Skin epidermis (tissue), 12 donors: Measurements from ENCODE around the gene EPB41L4A.

Experiments used
- H3K27ac ChIP-seq, 21 experiments: fragments of 200-600 bp; sonication (generic) in 11 of 21; one replicate each; pipeline ENCODE4 v1.5.0; 2020; ENCODE audit warnings: mild to moderate bottlenecking in 3 of 21, inconsistent platforms in 2 of 21, moderate library complexity in 2 of 21
- H3K4me3 ChIP-seq, 7 experiments: fragments of 200-600 bp; sonication (generic) in 2 of 7; one replicate each; pipeline ENCODE4 v1.5.0; 2020; ENCODE audit warnings: inconsistent platforms in 2 of 7, mild to moderate bottlenecking in 2 of 7, moderate library complexity in 1 of 7

EPB41L4A gene

DNA sequence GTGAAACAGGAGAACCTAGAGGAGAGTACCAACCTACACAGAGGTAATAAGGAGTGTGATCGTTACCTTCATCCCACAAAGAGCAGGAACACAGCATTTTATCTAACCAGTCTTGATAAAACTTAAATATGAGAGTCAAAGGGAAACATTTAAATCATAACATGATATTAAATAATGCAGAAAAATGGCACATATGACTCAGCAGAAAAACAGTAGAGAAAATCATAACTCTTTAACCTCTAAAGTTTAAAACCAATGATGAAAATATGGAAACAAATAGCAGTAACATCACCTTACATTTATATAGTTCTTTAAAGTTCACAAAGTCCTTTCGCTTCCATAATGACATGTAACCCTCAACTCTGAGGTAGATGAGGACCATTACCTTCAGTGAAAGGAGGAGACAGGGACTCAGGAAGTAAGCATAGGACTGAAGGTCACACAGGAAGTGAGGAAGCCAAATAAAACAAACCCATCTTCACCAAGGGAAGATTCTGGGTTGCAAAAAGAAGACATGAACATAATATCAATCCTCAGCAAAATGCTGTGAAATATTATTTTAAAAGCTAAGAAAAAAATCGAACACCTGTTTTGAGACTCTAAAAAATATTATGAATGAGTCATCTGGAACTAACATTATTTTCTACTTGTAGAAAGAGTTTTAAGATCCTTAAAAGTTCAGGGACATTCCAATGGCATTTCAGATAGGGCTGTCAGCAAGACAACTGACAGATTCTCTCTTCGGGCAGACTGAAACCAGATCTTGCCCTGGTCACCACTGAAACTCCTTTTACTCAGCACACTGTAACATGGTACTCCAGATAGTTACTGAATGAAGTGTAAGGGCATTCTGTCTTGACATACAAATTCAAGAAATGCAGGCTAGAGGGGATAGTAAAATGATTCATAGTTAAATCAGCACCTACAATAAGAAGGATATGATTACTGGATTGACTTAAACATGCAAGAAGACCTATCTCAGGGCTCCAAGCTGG is 148.5 kb downstream of the EPB41L4A start:
- no peak overlapping the region for H3K27ac ChIP-seq

DNA sequence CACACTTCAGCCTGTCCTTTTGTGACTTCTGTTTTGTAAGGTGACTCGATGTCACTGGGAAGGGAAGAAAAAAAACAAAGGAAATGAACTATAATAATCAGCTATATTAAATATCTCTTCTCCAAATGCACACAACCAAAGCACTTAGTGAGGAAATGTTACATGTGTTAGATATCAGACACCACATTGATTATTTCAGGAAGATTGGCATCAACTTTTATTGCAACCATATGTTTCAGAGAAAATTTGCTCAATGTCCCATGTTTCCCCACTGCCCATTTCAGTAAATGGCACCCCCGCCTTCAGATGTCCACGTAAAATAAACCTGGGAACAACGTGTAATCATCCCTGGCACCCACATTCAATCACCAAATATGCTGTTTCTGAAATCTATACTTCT is 151.8 kb downstream of the EPB41L4A start:
- Histone ChIP-seq H3K4me3 (no peak overlapping the region), H3K27ac (no peak overlapping the region)

More for the DNA sequence above, 148.5 kb downstream of the EPB41L4A start:
- no peak overlapping the region for H3K4me3 ChIP-seq

DNA sequence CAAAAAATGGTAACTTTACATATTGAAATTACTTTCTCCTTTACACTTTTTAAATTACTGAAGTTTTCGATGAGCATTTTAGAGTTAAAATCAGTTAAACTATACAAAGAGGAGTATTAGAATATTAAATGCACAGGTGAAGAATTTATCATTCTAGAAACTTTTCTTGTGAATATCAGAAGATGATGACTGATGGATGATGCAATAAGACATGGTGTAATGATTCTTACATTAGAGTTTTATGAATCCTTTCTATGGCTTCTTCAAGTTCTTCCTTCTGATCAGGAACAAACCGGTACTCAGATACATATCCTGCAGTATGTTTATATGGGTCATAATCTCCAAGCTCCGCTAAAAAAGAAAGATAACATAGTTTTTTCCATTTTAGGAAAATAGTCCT is 154.4 kb downstream of the EPB41L4A start:
- Histone ChIP-seq H3K27ac (no peak overlapping the region), H3K4me3 (no peak overlapping the region)

DNA sequence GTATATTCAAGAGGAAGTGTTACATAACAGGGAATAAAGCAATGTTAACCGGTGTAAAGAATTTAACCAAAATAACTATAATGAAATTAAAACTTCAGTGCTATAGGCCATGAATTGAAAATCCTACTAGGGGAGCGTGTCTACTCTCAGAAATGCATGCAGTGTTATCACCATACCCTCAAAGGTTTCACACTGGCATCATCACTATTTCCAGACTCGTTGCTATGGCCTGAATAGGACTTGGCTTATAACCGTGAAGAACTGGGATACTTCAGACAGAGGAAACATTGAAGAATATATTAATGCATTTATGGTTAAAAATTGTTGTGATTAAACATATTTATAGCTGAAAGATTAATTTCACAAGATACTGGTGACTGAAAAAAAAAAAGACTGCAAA is 154.9 kb downstream of the EPB41L4A start:
- Histone ChIP-seq H3K27ac (no peak overlapping the region), H3K4me3 (no peak overlapping the region)

DNA sequence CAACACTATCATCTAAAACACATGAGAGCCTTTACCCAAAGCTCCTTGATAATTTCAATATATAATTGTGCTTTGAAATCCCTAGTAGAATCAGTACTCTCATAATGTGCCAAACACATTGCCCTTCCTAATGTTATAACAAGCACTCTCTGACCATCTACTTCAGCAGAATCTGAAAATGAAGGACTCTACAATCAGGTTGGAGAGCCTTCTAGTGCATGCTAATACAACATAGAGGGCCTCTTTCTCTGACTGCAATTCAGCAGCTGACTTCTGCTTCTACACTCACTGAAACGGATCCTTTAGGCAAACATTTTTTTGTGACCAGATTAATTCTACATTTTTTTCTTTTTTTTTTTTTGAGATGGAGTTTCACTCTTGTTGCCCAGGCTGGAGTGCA is 155.6 kb downstream of the EPB41L4A start:
- Histone ChIP-seq H3K4me3 (no peak overlapping the region), H3K27ac (no peak overlapping the region)

DNA sequence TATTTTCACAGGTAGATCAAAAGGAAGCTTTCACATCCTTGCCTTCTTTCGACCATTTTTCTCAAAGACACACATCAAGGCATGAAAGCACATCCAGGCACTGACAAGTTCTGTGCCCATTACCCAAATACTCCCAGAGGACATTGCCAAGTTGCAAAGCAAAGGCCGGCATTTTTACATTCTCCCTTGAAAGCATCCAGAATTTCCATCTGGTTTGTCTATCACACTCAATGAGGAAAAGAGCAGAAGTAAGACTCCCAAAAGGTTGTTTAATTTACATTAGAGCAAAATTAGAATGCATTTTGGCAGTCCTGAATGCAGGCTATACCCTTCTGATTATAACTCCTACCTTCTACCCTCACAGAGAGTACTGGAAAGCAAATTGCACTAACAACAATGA is 160.5 kb downstream of the EPB41L4A start:
- Histone ChIP-seq H3K4me3 (no peak overlapping the region), H3K27ac (no peak overlapping the region)

DNA sequence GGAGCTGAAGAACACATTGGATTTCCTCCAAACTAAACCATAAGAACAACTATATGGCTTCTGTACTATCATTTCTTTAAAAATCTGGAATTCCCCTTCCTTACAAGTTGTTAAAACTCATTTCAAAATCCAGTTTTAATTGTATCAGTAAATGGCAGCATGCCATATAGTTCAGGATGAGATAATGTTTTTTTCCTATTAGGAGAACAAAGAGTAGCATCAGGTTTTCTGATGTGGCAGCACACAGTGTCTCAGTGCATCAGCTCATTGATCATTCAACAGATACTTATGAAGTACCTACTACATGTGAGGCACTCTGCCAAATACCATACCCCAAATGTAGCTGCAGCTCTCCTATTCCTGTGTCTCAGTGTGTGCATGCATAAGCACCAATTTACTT is 161.1 kb downstream of the EPB41L4A start:
- H3K4me3 ChIP-seq = no peak overlapping the region

DNA sequence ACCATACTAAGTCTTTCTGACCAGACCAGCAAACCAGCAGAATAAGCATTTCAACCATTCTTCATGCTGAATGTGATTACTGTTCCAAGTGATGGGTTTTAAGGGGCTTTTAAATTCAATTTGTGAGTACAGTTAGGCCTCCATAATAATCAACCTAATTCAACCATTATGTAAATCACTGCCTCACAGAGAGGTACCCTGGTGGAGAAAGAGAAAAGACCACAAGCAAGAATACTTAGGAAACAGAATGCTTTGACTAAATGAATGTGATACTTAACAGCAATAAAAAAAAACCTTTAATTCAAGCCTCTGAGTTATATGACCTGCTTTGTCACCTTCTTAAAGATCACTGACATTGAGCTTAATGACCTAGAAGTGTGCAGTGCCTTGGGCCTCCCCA is 162.1 kb downstream of the EPB41L4A start:
- no peak overlapping the region for H3K27ac ChIP-seq
- H3K4me3 ChIP-seq = no peak overlapping the region

More for the DNA sequence above, 161.1 kb downstream of the EPB41L4A start:
- no peak overlapping the region for H3K27ac ChIP-seq

DNA sequence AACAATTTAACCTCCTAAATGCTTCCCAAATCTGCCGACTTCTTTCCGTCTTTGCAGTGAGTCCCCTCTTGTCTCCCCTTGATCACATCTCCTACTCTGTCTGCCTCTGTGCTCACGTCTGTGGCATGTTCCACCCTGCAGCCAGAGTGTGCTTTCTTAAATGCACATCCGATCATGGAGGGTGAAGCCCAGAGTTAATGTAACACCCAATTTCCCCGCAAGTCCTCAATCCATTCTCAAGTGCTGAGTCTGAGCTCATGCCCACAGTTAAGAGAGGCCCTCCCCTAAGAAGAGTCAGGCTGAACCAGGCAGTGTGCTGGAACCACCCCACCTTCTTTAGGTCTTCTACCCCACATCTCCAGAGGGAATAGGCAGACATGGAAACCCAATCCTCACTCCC is 164.8 kb downstream of the EPB41L4A start:
- H3K27ac ChIP-seq = peak overlapping the region in 6 of 21 experiments; percentile 25 to 61 (median 39)
- H3K4me3 ChIP-seq = no peak overlapping the region

DNA sequence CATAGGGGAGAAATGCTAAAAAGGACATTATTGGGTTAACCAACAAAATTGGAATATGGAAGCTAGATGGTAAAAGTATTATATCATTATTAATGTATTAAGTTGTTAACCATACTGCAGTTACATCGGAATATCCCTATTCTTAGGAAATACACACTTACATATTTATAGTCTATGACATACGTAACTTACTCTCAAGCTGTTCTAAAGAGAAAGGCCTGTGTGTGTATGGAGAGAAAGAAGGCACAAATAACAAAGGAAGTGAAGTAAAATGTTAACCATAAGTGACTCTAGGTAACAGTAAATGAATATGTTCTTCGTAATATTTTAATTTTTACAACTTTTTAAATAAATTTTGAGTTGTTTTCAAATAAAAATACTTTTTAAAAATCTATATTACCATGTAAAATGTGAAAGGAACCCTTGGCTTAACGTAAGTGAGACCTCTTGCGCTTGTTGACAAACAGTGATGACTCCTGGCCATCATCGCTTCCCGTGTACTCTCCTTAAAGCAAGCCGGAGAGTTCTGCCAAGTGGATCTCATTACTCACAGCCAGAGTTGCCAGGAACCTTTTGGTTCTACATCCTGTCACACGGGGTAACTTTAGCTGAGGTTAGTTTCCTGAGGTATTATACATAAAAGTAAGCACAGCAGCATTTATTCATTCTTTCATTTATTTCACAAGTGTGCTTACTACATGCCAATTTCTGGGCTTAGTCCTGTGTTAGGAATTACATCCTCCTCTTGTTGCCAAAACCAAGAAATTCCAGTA is 165.4 kb downstream of the EPB41L4A start:
- Histone ChIP-seq H3K27ac (peak overlapping the region in 4 of 21 experiments; percentile 25 to 61 (median 46)), H3K4me3 (no peak overlapping the region)

DNA sequence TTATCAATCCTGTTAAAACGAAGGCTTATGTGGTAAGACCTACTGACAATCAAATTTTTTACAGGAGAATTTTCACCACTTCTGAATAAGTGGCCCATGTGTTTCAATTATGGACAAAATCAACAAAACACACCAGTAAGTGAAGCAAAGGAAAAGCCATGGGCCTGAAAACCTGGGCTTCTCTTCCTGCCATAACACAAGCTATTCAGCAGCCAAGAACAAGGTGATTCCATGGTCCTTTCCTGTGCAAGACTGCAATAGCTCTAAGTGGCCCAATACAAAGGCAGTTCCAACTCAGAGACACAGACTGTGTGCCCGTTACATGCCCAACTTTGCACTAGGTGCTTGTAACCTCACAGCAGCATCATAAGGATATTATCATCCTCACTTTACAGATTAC is 168.5 kb downstream of the EPB41L4A start:
- H3K27ac ChIP-seq = no peak overlapping the region
- H3K4me3 ChIP-seq = no peak overlapping the region

DNA sequence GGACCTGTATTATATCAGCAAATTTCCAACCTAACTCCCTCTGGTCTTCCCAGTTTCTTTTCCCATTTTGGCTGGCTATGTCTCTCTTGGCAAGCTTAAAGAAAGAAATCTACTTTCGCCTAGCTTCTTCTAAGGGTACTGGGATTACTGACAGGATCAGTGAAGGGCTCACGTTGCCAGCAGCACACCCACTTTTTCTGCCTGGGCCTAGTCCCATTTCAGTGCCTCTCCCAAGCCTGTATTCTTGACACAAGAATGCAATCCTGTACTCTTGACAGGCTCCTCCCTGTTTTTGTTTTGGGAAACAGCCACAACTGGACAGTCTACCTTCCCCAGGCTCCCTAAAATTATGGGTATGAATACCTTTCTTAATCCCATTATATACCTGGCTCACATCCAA is 170.5 kb downstream of the EPB41L4A start:
- no peak overlapping the region for H3K4me3 ChIP-seq
- no peak overlapping the region for H3K27ac ChIP-seq

DNA sequence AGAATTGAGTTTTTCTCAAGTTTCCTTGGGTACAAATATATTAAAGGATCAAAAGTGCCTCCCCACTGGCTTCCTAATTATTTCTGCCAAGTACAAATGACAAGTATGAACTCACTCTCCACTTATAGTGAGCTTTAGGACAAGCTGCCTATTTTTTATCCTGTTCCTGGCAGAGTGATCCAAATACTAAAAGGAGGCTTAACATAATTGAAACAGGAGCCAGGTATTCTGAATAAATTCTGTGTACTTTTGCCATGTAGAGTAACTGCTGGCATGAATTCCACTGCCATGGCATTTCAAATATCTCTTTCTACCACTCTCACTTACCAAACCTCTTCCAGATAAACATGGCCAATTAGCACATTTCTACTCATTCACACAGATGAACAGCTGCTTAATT is 171.1 kb downstream of the EPB41L4A start:
- no peak overlapping the region for H3K4me3 ChIP-seq
- H3K27ac ChIP-seq = no peak overlapping the region

DNA sequence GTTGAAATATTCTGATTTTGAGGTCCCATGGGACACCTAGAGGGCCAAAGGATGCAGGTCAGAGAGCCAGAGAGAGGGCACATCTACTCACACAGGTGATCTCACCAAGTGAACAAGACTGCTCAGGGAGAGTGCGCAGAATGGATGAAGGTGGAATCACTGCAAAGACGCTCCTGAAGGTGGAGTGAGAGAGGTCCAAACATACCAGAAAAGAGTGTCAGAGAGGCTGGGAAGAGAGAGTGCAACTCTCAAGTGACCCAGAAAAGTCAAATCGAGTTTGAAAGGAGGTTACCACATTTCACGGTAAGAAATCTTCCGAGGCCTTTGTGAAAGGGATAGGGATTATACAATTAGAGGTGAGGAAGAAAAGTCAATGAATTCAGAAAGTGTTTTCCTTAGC is 173.4 kb downstream of the EPB41L4A start:
- H3K4me3 ChIP-seq = no peak overlapping the region
- no peak overlapping the region for H3K27ac ChIP-seq

DNA sequence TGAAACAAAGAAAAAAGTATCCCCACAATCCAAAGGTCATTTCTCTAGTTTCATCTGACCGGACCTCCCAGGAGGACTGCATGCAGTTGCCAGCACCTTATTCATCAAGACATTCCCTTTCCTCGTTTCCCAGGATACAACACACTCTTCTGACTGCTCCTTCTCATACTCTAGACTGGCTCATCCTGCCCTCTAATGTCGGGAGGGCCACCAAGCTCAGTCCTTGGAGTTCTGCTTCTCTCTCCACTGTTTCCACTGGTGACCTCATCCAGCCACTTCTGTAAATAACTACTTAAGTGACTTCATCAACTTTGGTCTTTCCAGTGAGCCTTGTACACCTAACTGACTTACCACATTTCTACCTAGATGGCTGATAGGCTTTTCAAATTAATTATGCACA is 179.1 kb downstream of the EPB41L4A start:
- no peak overlapping the region for H3K27ac ChIP-seq
- H3K4me3 ChIP-seq = no peak overlapping the region

DNA sequence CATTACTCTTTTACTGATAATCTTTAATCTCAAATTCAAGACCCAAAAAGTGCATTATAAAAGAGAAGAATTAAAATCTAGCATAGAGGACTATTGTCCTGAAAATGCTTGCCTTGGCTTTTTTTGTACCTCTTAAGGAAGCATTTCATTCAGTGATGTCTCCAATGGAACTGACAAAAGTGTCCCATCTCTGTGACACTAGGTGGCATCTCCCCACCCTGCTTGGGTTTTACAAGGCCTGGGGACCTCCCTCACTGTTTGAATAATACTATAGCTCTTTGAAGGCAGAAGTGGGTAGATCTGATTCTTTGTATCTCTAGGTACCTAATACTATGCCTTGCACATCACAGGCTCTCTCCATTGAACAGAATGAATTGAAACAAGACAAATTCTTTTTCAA is 180.6 kb downstream of the EPB41L4A start:
- Histone ChIP-seq H3K4me3 (no peak overlapping the region), H3K27ac (no peak overlapping the region)

DNA sequence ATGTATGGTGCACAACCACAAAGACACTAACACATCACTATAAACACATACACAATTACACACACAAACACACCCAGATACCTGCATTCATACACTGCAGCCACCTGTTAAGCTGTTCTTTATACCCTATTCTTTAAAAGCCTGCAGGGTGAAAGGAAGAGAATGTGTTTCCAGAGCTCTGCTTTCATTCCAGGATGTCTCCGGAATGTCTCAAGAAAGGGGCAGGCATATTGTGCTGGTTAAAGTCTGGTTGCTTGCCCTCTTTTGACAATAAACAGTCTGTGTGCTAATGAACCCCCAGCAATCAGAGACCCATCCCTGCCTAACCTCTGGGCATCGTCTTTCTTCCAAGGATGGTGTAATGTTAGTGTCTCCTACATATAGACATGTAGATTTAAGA is 181.6 kb downstream of the EPB41L4A start:
- Histone ChIP-seq H3K4me3 (no peak overlapping the region), H3K27ac (no peak overlapping the region)

DNA sequence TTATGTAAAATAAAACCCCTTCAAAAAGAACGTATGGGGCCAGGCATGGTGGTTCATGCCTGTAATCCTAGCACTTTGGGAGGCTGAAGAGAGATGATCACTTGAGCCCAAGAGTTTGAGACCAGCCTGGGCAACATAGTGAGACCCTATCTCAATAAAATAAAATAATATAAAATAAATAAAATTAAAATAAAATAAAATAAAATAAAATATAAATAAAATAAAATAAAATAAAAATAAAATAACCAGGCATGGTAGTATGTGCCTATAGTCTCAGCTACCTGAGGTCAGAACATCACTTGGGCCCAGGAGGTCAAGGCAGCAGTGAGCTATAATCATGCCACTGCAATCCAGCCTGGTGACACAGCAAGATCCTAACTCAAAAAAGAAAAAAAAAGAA is 185.1 kb downstream of the EPB41L4A start:
- no peak overlapping the region for H3K27ac ChIP-seq

DNA sequence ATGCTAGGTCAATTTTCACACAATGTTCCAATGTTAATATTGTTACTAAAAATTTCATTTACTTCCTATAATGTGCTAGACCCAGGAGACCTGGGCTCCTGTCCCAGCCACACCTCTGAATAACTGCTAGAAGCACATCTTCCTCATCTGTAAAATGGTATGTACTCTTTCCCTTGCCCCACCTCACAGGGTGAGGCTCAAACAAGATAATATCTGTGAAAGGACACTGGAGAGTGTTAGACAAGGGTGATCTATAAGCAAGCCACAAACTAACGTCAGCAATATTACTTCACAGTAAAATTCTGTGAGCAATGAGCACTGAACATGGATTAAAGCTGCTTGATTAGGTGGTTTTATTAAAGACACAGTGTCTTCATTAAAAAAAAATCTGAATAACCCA is 186.4 kb downstream of the EPB41L4A start:
- Histone ChIP-seq H3K4me3 (no peak overlapping the region), H3K27ac (no peak overlapping the region)

More for the DNA sequence above, 185.1 kb downstream of the EPB41L4A start:
- H3K4me3 ChIP-seq = no peak overlapping the region

DNA sequence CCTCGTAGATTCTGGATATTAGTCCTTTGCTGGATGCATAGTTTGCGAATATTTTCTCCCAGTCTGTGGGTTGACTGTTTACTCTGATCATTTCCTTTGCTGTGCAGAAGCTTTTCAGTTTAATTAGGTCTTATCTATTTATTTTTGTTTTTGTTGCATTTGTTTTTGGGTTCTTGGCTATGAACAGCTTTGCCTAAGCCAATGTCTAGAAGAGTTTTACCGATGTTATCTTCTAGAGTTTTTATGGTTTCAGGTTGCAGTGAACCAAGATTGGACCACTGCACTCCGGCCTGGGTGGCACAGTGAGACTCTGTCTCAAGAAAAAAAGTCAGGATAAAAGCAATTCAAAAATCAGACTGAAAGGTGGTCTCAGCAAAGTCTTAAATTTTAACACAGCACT is 188.5 kb downstream of the EPB41L4A start:
- no peak overlapping the region for H3K4me3 ChIP-seq
- no peak overlapping the region for H3K27ac ChIP-seq

DNA sequence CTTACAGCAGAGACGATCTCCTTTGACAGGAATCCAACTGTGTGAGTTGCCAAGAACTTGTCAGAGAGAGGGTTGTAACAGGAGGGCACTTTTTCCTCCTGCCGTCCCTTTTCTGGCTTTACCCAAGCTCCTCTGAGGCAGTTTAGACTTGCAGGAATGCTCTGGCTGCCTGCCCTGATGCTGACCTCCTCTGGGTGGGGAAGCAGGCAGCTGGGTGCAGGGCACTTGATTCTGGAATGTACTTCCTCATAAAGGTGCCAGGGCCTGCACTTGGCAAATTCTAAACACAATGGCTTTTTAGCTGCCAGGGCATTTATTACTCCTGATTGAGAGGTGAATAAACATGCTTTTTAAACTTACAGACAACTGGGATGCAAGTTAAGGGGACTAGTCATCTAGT is 190.4 kb downstream of the EPB41L4A start:
- no peak overlapping the region for H3K27ac ChIP-seq
- no peak overlapping the region for H3K4me3 ChIP-seq
